Mesendoderm (in vitro differentiated cells): ENCODE data around the gene KBTBD2.
"Not testable (repeated sequence)": the region's sequence is repeated elsewhere in the genome, so short reads cannot be mapped to it uniquely, and the experiment has no call there.

Source experiments
- DNase-seq: peaks from one replicate; pipeline ENCODE4 v3.0.0; 2013
- H2AK5ac ChIP-seq: 2 replicates; pipeline ENCODE4 v1.6.1; 2013; ENCODE audit warnings: low read length, inconsistent platforms
- H2BK120ac ChIP-seq: 2 replicates; pipeline ENCODE4 v1.6.1; 2013; ENCODE audit warnings: low read depth, mild to moderate bottlenecking, low read length, moderate library complexity, mixed read lengths
- H2BK15ac ChIP-seq: replicated peaks from 2 replicates; pipeline ENCODE4 v1.6.1; 2013; ENCODE audit warnings: low read depth, mild to moderate bottlenecking, moderate library complexity
- H2BK5ac ChIP-seq: 2 replicates; pipeline ENCODE4 v1.6.1; 2013; ENCODE audit warnings: low read length, inconsistent platforms
- H3K18ac ChIP-seq: 2 replicates; pipeline ENCODE4 v1.6.1; 2013; ENCODE audit warnings: mild to moderate bottlenecking, low read length, mixed read lengths
- H3K23ac ChIP-seq: one replicate; pipeline ENCODE4 v1.6.1; 2013; ENCODE audit warnings: low read length
- H3K27ac ChIP-seq: 2 replicates; pipeline ENCODE4 v1.5.1; 2013; ENCODE audit warnings: low read depth, mild to moderate bottlenecking, inconsistent platforms, low read length, moderate library complexity
- H3K27me3 ChIP-seq: 2 replicates; pipeline ENCODE4 v1.6.1; 2013; ENCODE audit warnings: low read length, control low read depth, mild to moderate bottlenecking, inconsistent platforms; ENCODE audit not compliant: insufficient read depth, poor library complexity
- H3K36me3 ChIP-seq: 2 replicates; pipeline ENCODE4 v1.6.1; 2013; ENCODE audit warnings: low read length, inconsistent platforms; ENCODE audit not compliant: control insufficient read depth, insufficient read depth
- H3K4ac ChIP-seq: one replicate; pipeline ENCODE4 v1.6.1; 2013; ENCODE audit warnings: low read depth, mild to moderate bottlenecking, low read length, moderate library complexity
- H3K4me1 ChIP-seq: 2 replicates; pipeline ENCODE4 v1.6.1; 2013; ENCODE audit warnings: low read depth, low read length, inconsistent platforms; ENCODE audit not compliant: control insufficient read depth
- H3K4me2 ChIP-seq: 2 replicates; pipeline ENCODE4 v1.6.1; 2013; ENCODE audit warnings: low read length
- H3K4me3 ChIP-seq: 2 replicates; pipeline ENCODE4 v1.5.1; 2013; ENCODE audit warnings: mild to moderate bottlenecking, low read length
- H3K56ac ChIP-seq: one replicate; pipeline ENCODE4 v1.6.1; 2013; ENCODE audit warnings: low read length
- H3K79me1 ChIP-seq: 2 replicates; pipeline ENCODE4 v1.6.1; 2013; ENCODE audit warnings: low read length, inconsistent platforms
- H3K79me2 ChIP-seq: 2 replicates; pipeline ENCODE4 v1.6.1; 2013; ENCODE audit warnings: mild to moderate bottlenecking, low read length; ENCODE audit not compliant: control insufficient read depth, insufficient read depth
- H3K9ac ChIP-seq: 2 replicates; pipeline ENCODE4 v1.6.1; 2013; ENCODE audit warnings: low read length, inconsistent platforms
- H4K5ac ChIP-seq: one replicate; pipeline ENCODE4 v1.6.1; 2013; ENCODE audit warnings: low read length
- H4K8ac ChIP-seq: one replicate; pipeline ENCODE4 v1.6.1; 2013; ENCODE audit warnings: low read depth, mild to moderate bottlenecking, control low read depth, low read length, moderate library complexity
- WGBS: extraction: QIAGEN DNeasy Blood & Tissue Kit; methylation state at CpG from one replicate; pipeline ENCODE4 v1.1.7; 2013; ENCODE audit warnings: low lambda C conversion rate, missing lambda C conversion rate; ENCODE audit not compliant: insufficient coverage; ENCODE audit errors: extremely low coverage; 5-methylcytosine and 5-hydroxymethylcytosine counted together

Gene KBTBD2

DNA sequence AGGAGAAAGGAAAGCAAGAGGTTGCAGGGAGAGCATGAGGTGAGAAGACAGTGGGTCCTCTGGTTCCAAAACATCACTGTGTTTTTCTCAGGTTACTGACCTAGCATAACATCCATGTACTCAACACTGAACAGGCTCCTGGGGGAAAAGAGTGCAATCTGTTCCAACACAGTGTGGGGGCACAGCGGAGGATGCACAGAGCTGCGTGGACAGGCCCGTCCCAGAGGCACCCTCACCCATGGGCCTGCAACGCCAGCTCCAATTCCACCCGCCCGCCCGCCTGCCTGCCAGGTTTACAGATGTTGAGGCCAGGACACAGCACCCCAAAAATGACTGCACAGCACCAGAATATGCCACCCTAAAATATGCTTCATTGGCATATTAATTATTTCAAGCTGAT, 38.8 kb upstream of the KBTBD2 start:
- Histone ChIP-seq H3K36me3 (no peaks in the 10 kb centered on the region), H2BK120ac (no peak overlapping the region), H3K9ac (no peak overlapping the region), H3K79me1 (no peaks in the 10 kb centered on the region), H4K8ac (no peak overlapping the region), H2BK15ac (no peak overlapping the region), H2BK5ac (no peak overlapping the region), H3K27ac (no peak overlapping the region), H2AK5ac (no peak overlapping the region), H4K5ac (no peak overlapping the region), H3K79me2 (no peaks in the 10 kb centered on the region), H3K4me2 (no peak overlapping the region), H3K4ac (no peak overlapping the region), H3K4me3 (no peak overlapping the region), H3K4me1 (no peaks in the 10 kb centered on the region), H3K23ac (no peak overlapping the region), H3K56ac (no peak overlapping the region), H3K18ac (no peak overlapping the region), H3K27me3 (no peaks in the 10 kb centered on the region)
- no CpG with 5 or more reads among the region's 7 CpGs for WGBS
- DNase-seq, result no peak

DNA sequence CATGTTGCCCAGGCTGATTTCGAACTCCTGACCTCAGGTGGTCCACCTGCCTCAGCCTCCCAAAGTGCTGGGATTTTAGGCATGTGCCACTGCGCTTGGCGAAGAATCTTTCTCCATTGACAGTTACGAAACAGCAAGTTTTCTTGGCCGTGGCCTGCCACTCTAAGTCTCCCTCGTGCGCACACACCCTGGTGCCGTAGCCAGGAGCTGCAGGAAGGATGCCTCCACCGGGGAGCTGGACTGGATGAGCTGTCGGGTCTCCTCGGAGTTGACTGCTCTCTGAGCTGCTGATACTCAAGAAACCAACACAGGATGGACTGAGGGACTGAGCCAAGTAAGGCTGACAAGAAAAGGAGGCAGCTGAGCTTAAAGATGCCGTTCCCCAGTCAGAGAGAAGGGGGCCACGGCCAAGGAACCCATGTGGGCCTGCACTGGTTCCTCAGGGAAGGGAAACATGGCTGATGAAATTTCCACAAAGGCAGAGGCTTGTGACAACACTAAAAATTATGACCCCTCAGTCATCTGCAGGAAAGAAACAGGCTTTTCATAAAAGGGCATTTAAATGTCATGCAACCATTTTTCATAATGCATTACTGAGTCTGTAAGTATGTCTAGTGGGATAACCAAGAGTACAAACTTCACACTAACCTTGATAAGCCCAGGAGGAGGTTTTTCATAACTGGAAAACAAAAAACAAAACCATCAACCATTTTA, 38.0 kb upstream of the KBTBD2 start:
- no peak for DNase-seq
- no peak overlapping the region for H3K18ac ChIP-seq
- no peak overlapping the region for H3K4ac ChIP-seq
- no peak overlapping the region for H3K4me3 ChIP-seq
- no peak overlapping the region for H2BK5ac ChIP-seq
- no peak overlapping the region for H4K5ac ChIP-seq
- no peak overlapping the region for H3K4me2 ChIP-seq
- H2BK15ac ChIP-seq, result no peak overlapping the region
- no peaks in the 10 kb centered on the region for H3K79me2 ChIP-seq
- H3K79me1 ChIP-seq, result no peaks in the 10 kb centered on the region
- no peaks in the 10 kb centered on the region for H3K4me1 ChIP-seq
- H2AK5ac ChIP-seq, result no peak overlapping the region
- H3K9ac ChIP-seq, result no peak overlapping the region
- no peak overlapping the region for H2BK120ac ChIP-seq
- no CpG with 5 or more reads among the region's 13 CpGs for WGBS
- no peaks in the 10 kb centered on the region for H3K36me3 ChIP-seq
- no peak overlapping the region for H3K27ac ChIP-seq
- H3K23ac ChIP-seq, result no peak overlapping the region
- no peak overlapping the region for H3K56ac ChIP-seq
- no peaks in the 10 kb centered on the region for H3K27me3 ChIP-seq
- H4K8ac ChIP-seq, result no peak overlapping the region

- H3K4me3 ChIP-seq, result no peak overlapping the region
- H3K79me2 ChIP-seq, result no peaks in the 10 kb centered on the region
- H3K4me2 ChIP-seq, result no peak overlapping the region
- no peak for DNase-seq
- no peak overlapping the region for H3K56ac ChIP-seq
- WGBS, result no CpG with 5 or more reads among the region's 2 CpGs
- no peak overlapping the region for H3K4ac ChIP-seq
- H3K4me1 ChIP-seq, result no peaks in the 10 kb centered on the region
- no peaks in the 10 kb centered on the region for H3K27me3 ChIP-seq
- no peak overlapping the region for H2AK5ac ChIP-seq
- H2BK5ac ChIP-seq, result no peak overlapping the region
- H3K23ac ChIP-seq, result no peak overlapping the region
- no peaks in the 10 kb centered on the region for H3K36me3 ChIP-seq
- no peak overlapping the region for H3K9ac ChIP-seq
- no peak overlapping the region for H2BK120ac ChIP-seq
- no peak overlapping the region for H3K18ac ChIP-seq
- H4K5ac ChIP-seq, result no peak overlapping the region
- H2BK15ac ChIP-seq, result no peak overlapping the region
- H3K27ac ChIP-seq, result no peak overlapping the region
- H3K79me1 ChIP-seq, result no peaks in the 10 kb centered on the region
- no peak overlapping the region for H4K8ac ChIP-seq
Measured at GRCh38 chr7:32928785-32929298, 37.3 kb upstream of the KBTBD2 start.

- no peak overlapping the region for H3K4me3 ChIP-seq
- WGBS, result no CpG with 5 or more reads among the region's 2 CpGs
- no peak overlapping the region for H3K56ac ChIP-seq
- no peak overlapping the region for H2AK5ac ChIP-seq
- H3K4me2 ChIP-seq, result no peak overlapping the region
- no peak overlapping the region for H2BK15ac ChIP-seq
- H3K9ac ChIP-seq, result no peak overlapping the region
- H3K23ac ChIP-seq, result no peak overlapping the region
- no peak overlapping the region for H2BK120ac ChIP-seq
- no peak overlapping the region for H3K27ac ChIP-seq
- H4K8ac ChIP-seq, result no peak overlapping the region
- DNase-seq, result no peak
- no peak overlapping the region for H3K18ac ChIP-seq
- H3K36me3 ChIP-seq, result no peaks in the 10 kb centered on the region
- no peaks in the 10 kb centered on the region for H3K27me3 ChIP-seq
- H3K79me1 ChIP-seq, result no peaks in the 10 kb centered on the region
- H2BK5ac ChIP-seq, result no peak overlapping the region
- H4K5ac ChIP-seq, result no peak overlapping the region
- no peaks in the 10 kb centered on the region for H3K4me1 ChIP-seq
- no peak overlapping the region for H3K4ac ChIP-seq
- H3K79me2 ChIP-seq, result no peaks in the 10 kb centered on the region
Measured at GRCh38 chr7:32921896-32922295, 30.3 kb upstream of the KBTBD2 start.

GRCh38 chr7:32916994-32917393, 25.4 kb upstream of the KBTBD2 start:
- H3K4me2 ChIP-seq, H3K36me3 ChIP-seq, H4K8ac ChIP-seq, H2BK5ac ChIP-seq, H3K27ac ChIP-seq, H3K18ac ChIP-seq, H2BK120ac ChIP-seq, H3K79me1 ChIP-seq, H3K56ac ChIP-seq, H2AK5ac ChIP-seq, H3K23ac ChIP-seq, H3K79me2 ChIP-seq, H3K4me3 ChIP-seq, H4K5ac ChIP-seq, H3K4ac ChIP-seq, H3K4me1 ChIP-seq, DNase-seq, H3K27me3 ChIP-seq, H3K9ac ChIP-seq, H2BK15ac ChIP-seq: not testable (repeated sequence)
- no CpG with 5 or more reads among the region's 7 CpGs for WGBS

GRCh38 chr7:32916006-32916405, 24.4 kb upstream of the KBTBD2 start:
- Histone ChIP-seq H2BK15ac (no peak overlapping the region), H4K5ac (no peak overlapping the region), H2BK120ac (no peak overlapping the region), H4K8ac (no peak overlapping the region), H3K23ac (no peak overlapping the region), H3K9ac (no peak overlapping the region), H3K4me1 (no peaks in the 10 kb centered on the region), H3K18ac (no peak overlapping the region), H3K4ac (no peak overlapping the region), H3K79me1 (no peaks in the 10 kb centered on the region), H3K27me3 (no peaks in the 10 kb centered on the region), H2BK5ac (no peak overlapping the region), H3K27ac (no peak overlapping the region), H3K4me3 (no peak overlapping the region), H3K56ac (no peak overlapping the region), H2AK5ac (no peak overlapping the region), H3K4me2 (no peak overlapping the region), H3K36me3 (peaks cover 3% of the 10 kb centered on the region), H3K79me2 (no peaks in the 10 kb centered on the region)
- DNase-seq, result no peak
- no CpG with 5 or more reads among the region's 3 CpGs for WGBS
